Activated CD8-positive, alpha-beta memory T cell treated with anti-CD3 and anti-CD28 coated beads, Interleukin-2, amount 50 U/mL, for 4 hours (primary cell): ENCODE data around the gene PTPRO.
"Not testable (repeated sequence)": the region's sequence is repeated elsewhere in the genome, so short reads cannot be mapped to it uniquely, and the experiment has no call there.

Source experiments
- DNase-seq: peaks from one replicate; pipeline ENCODE4 v3.0.0-alpha.2; 2020

PTPRO gene

GRCh38 chr12:15608941-15609340 is 286.6 kb downstream of the PTPRO start:
- no peak for DNase-seq

GRCh38 chr12:15613981-15614380 is 291.7 kb downstream of the PTPRO start:
- DNase-seq = no peak

- not testable (repeated sequence) for DNase-seq
These were observed 294.2 kb downstream of the PTPRO start for GRCh38 chr12:15616495-15616894.

GRCh38 chr12:15620741-15621539 is 298.6 kb downstream of the PTPRO start:
- DNase-seq = no peak

GRCh38 chr12:15625075-15625474 is 302.8 kb downstream of the PTPRO start:
- DNase-seq = no peak

- DNase-seq = no peak
These were observed 306.0 kb downstream of the PTPRO start for GRCh38 chr12:15627995-15628945.

- no peak for DNase-seq
These were observed 306.8 kb downstream of the PTPRO start for GRCh38 chr12:15629108-15629507.

- DNase-seq = no peak
These were observed 307.5 kb downstream of the PTPRO start for GRCh38 chr12:15629761-15630160.

- no peak for DNase-seq
These were observed 308.9 kb downstream of the PTPRO start for GRCh38 chr12:15631007-15631715.

- no peak for DNase-seq
These were observed 310.4 kb downstream of the PTPRO start for GRCh38 chr12:15632708-15633107.

GRCh38 chr12:15633201-15633600 is 310.9 kb downstream of the PTPRO start:
- DNase-seq = no peak

- DNase-seq = no peak
These were observed 311.8 kb downstream of the PTPRO start for GRCh38 chr12:15634010-15634683.

GRCh38 chr12:15636060-15636890 is 314.0 kb downstream of the PTPRO start:
- no peak for DNase-seq

GRCh38 chr12:15638231-15638630 is 315.9 kb downstream of the PTPRO start:
- no peak for DNase-seq

GRCh38 chr12:15644700-15645099 is 322.4 kb downstream of the PTPRO start:
- no peak for DNase-seq

- no peak for DNase-seq
These were observed 324.3 kb downstream of the PTPRO start for GRCh38 chr12:15646581-15646980.
